Measurements from ENCODE around the gene UST.
"Not testable (repeated sequence)": the region's sequence is repeated elsewhere in the genome, so short reads cannot be mapped to it uniquely, and the experiment has no call there.

Gene UST

GRCh38 chr6:148736774-148737412 is 9.9 kb upstream of the UST start:
- no peak for DNase-seq

GRCh38 chr6:148737806-148738205 is 9.0 kb upstream of the UST start:
- no peak for DNase-seq

GRCh38 chr6:148738946-148739821 is 7.6 kb upstream of the UST start:
- DNase-seq = no peak

- no peak for DNase-seq
These were observed 7.1 kb upstream of the UST start for GRCh38 chr6:148739822-148740128.

GRCh38 chr6:148743476-148743875 is 3.4 kb upstream of the UST start:
- no peak for DNase-seq

- no peak for DNase-seq
These were observed 904 bp upstream of the UST start for GRCh38 chr6:148745926-148746325.

- peak in 1 of 2 experiments; percentile 47 for DNase-seq
These were observed 278 bp downstream of the UST start for GRCh38 chr6:148747145-148747470.

GRCh38 chr6:148747471-148748165 is 788 bp downstream of the UST start:
- peak; percentile 55 to 60 for DNase-seq

GRCh38 chr6:148749674-148750073 is 2.8 kb downstream of the UST start:
- no peak for DNase-seq

GRCh38 chr6:148750838-148751792 is 4.3 kb downstream of the UST start:
- DNase-seq = no peak

GRCh38 chr6:148751793-148752170 is 5.0 kb downstream of the UST start:
- no peak for DNase-seq

- DNase-seq = not testable (repeated sequence)
These were observed 8.5 kb downstream of the UST start for GRCh38 chr6:148755379-148755778.

- no peak for DNase-seq
These were observed 11.2 kb downstream of the UST start for GRCh38 chr6:148757944-148758480.

GRCh38 chr6:148758492-148758891 is 11.7 kb downstream of the UST start:
- peak; percentile 55 to 64 for DNase-seq

- no peak for DNase-seq
These were observed 13.4 kb downstream of the UST start for GRCh38 chr6:148760258-148760534.

- DNase-seq = peak; percentile 67 to 73
These were observed 14.0 kb downstream of the UST start for GRCh38 chr6:148760568-148761526.

- DNase-seq = peak; percentile 38 to 40
These were observed 14.7 kb downstream of the UST start for GRCh38 chr6:148761527-148762011.

- DNase-seq = no peak
These were observed 15.4 kb downstream of the UST start for GRCh38 chr6:148762231-148762630.

- not testable (repeated sequence) for DNase-seq
These were observed 17.6 kb downstream of the UST start for GRCh38 chr6:148764259-148765020.

Measured in activated T-cell treated with anti-CD3 and anti-CD28 coated beads, Interleukin-2, amount 50 U/mL, for 48 hours (primary cell).